ENCODE results near the gene MYOZ1.
"Not testable (repeated sequence)": the region's sequence is repeated elsewhere in the genome, so short reads cannot be mapped to it uniquely, and the experiment has no call there.

MYOZ1 gene

GRCh38 chr10:73641328-73642060 lies at the start of gene MYOZ1:
MYOZ1 (minus strand) TSS chr10:73641474; CDS start chr10:73640017, 1,457 bp downstream.
- H3K4me3 ChIP-seq (ENCODE audit: low read depth, low read length): no peak within 1 kb of the TSS

DNA sequence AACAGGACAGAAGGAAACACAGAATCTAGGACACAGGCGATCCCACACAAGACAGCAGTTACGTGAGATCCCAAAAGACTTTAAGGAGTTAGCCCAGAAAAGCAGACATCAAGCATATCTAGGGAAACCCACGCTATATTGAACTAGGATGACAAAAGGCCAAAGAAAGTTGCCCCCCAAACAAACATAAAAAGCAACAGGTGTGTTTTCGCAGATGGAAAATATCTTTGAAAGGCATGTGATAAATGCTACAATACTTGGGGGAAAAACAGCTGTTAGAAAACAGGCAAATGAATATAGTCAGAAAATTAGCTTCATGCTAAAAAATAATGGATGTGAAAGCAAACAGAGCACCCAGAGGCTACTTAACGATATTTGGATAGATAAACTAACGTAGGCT lies 49.5 kb upstream of the MYOZ1 start:
- not testable (repeated sequence) for H3K4me3 ChIP-seq (ENCODE audit: low read depth, low read length)

More at GRCh38 chr10:73641328-73642060, at the start of gene MYOZ1:
- no peak for TF ChIP-seq CTCF (IDR thresholded peaks at IDR 0.05; ENCODE audit: low read depth, low read length)

DNA sequence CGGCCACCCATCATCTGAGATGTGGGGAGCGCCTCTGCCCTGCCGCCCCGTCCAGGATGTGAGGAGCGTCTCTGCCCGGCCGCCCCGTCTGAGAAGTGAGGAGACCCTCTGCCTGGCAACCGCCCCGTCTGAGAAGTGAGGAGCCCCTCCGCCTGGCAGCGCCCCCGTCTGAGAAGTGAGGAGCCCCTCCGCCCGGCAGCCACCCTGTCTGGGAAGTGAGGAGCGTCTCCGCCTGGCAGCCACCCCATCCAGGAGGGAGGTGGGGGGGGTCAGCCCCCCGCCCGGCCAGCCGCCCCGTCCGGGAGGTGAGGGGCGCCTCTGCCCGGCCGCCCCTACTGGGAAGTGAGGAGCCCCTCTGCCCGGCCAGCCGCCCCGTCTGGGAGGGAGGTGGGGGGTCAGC lies 48.3 kb upstream of the MYOZ1 start:
- H3K4me3 ChIP-seq (ENCODE audit: low read depth, low read length): not testable (repeated sequence)

GRCh38 chr10:73687641-73688040 lies 46.4 kb upstream of the MYOZ1 start:
- H3K4me3 ChIP-seq (ENCODE audit: low read depth, low read length): not testable (repeated sequence)

DNA sequence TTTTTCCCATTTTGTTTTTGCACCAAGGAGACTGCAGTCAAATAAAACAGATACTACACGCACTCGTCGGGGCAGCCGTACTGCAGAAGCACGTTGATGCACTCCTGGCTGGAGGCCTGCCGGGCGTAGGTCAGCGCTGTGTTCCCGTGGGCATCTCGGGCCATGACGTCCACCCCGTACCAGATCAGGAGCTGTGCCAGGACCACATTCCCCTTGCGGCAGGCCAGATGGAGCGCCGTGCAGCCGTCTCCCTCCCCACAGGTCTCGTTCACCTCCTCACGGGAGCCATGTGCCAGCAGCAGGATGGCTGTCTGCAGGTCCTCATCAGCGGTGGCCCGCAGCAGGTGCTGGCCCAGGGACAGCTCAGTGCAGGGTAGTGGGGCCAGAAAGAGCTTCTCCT lies 33.3 kb upstream of the MYOZ1 start:
- not testable (repeated sequence) for H3K4me3 ChIP-seq (ENCODE audit: low read depth, low read length)

DNA sequence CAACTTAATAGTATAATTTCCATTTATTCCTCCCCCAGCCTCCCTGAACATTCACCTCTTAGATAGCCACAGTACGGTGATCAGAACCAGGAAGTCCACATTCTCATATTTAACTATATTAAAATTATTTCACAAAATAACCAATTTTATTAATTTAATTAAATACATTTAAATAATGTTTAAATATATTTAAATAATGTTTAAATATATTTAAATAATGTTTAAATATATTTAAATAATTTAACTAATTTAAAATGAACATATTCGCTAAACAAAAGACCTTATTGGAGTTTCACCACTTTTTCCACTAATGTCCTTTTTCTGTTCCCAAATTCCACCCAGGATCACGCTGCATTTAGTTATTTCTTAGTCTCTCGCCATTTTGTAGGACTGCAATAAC lies 27.1 kb upstream of the MYOZ1 start:
- H3K4me3 ChIP-seq (ENCODE audit: low read depth, low read length): not testable (repeated sequence)

DNA sequence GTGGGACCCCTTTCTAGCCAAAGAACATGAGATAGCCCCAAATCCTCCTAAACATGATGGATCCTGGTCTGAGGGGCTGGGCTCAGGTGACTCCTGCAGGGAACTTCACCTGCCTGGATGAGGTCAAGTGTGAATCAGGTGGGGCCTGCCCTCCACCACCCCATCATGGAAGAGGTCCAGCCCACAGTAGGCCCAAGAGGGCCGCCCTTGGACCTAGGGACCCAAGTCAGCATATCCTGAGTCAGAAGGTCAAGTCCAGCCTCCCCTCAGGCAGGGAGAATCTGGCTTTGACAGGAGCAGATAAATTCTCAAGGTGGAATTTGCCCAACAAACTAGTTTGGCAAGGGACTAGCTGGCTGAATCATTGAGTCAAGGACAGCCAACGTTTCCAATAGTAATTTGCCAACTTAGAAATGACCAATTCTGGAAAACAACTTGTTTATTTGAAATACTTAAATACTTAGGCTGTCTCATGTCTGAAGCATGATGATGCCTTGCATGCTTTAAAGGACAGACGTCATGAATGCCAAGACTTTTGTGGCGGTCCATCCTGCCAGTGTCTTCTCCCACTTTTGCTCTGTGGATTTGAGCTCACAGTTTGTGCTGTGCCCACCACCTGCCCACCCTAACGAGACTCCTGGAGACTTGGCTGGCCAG lies 25.0 kb upstream of the MYOZ1 start:
- H3K4me3 ChIP-seq (ENCODE audit: low read depth, low read length): not testable (repeated sequence)

DNA sequence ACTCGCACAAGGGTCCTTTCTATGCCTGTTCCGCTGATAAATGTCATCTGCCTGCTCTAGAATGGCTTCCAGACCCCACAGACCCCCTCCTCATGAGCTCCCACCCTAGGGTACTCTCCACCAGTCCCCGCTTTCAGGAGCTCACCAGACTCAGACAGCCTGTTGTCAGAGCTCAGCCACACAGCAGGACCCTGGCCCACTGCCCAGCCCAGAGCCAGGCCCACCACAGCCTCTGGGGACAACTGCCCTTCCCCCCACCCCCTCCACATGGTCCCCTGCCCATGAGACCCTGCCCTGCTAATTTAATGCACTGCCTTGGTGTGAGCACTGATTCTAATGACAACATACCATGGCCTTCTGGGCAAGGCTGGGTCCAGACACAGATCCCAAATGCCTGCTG lies 24.3 kb upstream of the MYOZ1 start:
- not testable (repeated sequence) for H3K4me3 ChIP-seq (ENCODE audit: low read depth, low read length)

DNA sequence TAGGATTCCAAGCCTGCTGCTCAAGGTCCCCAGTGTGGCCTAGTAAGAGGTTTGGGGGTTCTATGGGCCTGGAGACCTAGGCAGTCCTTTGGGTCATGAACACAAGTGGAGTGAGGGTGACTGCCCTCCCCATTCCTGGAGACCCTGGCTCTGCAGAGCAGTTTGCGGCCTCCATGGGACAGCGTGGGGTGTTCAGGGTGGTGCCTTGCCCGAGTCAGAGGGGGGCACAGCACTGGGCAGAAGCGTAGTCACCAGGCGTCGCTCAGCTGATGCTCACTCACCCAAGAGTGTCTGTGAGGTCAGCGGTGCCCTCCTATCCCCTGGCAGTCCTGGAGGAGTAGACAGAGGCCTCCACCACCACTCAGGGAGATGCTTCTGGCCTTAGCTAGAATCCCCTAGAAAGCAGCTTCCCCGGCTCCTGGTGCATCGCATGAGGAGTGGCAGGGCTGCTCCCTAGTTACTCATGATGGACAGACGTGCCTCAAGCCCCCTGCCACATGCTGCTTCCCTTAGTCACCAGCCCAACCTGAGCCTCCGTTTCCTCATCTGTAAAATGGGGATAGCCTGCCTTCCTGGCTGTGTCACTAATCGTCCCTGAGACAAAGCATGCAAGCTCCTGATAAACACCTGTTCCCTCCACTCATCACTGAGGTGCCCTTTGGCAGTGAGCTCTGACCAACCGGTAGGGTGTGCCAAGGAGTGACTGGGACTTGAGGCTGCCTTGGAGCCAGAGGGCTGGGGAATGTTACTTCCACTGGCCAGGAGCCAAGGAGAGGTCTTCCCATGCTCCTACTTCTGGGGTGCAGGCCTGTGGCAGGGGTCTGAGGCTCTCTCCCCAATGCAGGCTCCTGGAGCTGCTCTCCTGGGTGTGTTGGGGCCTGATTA lies 23.1 kb upstream of the MYOZ1 start:
- H3K4me3 ChIP-seq (ENCODE audit: low read depth, low read length): not testable (repeated sequence)

DNA sequence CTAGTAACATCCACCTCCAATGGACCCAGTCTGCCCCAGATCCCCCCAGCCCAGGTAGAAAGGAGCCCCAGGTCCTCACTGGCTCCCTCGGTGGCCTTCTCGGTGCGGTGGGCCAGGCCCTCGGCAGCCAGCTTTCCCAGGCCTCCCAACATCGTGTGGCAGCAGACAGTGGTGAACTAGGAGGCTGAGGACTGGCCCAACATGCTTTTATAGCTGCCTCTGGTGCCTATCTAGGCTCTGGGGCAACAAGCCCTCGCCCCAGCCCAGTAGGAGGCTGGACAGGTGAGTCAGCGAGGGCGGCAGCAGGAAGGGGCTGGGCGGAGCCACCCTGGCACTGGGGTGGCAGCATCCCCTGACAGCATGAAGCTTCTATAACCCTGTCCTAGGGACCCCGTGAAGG lies 22.3 kb upstream of the MYOZ1 start:
- not testable (repeated sequence) for H3K4me3 ChIP-seq (ENCODE audit: low read depth, low read length)

DNA sequence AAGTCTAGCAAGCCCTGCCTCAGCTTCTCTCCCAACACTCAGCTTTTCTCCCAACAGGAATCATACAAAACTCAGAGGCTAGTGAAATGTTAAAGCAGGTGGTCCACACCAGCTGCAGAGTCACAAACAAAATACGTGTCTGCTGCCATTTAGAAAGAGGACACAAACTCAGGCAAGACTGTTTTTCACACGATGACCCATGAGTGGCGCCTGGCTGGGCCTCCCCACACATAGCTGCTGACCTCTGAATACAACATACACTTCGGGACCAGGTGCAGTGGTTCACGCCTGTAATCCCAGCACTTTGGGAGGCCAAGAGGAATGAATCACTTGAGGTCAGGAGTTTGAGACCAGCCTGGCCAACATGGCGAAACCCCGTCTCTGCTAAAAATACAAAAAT lies 21.4 kb upstream of the MYOZ1 start:
- H3K4me3 ChIP-seq (ENCODE audit: low read depth, low read length): not testable (repeated sequence)

GRCh38 chr10:73655990-73656298 lies 14.7 kb upstream of the MYOZ1 start, which contains the start of gene SYNPO2L:
SYNPO2L (minus strand) TSS chr10:73656029; CDS start chr10:73655922, 107 bp downstream.
- H3K4me3 ChIP-seq (ENCODE audit: low read depth, low read length): no peak within 1 kb of the TSS
- TF ChIP-seq CTCF (IDR thresholded peaks at IDR 0.05; ENCODE audit: low read depth, low read length): no peak

Measured in WI38 (cell line).